ENCODE results near the gene CCDC195. TPM values are rescaled to one million over a fixed set of nuclear protein-coding genes. Genes with fewer than 3 reads are reported as not detected.

The CCDC195 gene
- polyA plus RNA-seq, 1 donor (not counting 4 experiments of a cell fraction or from before 2014, with no cell fraction given), result not detected

- no peak for FAIRE-seq
Measured at GRCh38 chr2:224709301-224709700, 6.9 kb downstream of the CCDC195 start.

GRCh38 chr2:224694502-224694901 lies 21.7 kb downstream of the CCDC195 start:
- H3K36me3 ChIP-seq (ENCODE audit: control insufficient read depth in 2 of 2, extremely low read depth in 1 of 2, insufficient read depth in 2 of 2, low read length in 2 of 2), result no peaks in the 10 kb centered on the region
- dilution Hi-C loops (cut with MboI; ENCODE audit: extremely low pct_ligation_motif_present, low sequenced_read_pairs), result no loop called here
- H3K4me2 ChIP-seq (ENCODE audit: control insufficient read depth, extremely low read depth, insufficient read depth, low read depth, low read length), result no peak overlapping the region
- no peaks in the 10 kb centered on the region for H3K9me1 ChIP-seq (ENCODE audit: control insufficient read depth, extremely low read depth, insufficient read depth, low read length)
- H3K27me3 ChIP-seq (ENCODE audit: control insufficient read depth, extremely low read depth, insufficient read depth, low read length), result no peaks in the 10 kb centered on the region
- H4K20me1 ChIP-seq (ENCODE audit: control insufficient read depth, extremely low read depth, insufficient read depth, low read length), result no peaks in the 10 kb centered on the region
- H3K9me3 ChIP-seq (ENCODE audit: control insufficient read depth, low read depth, low read length), result no peaks in the 10 kb centered on the region
- no peak overlapping the region for H3K9ac ChIP-seq (ENCODE audit: control insufficient read depth, extremely low read depth, insufficient read depth, low read length)
- H2AFZ ChIP-seq (ENCODE audit: control insufficient read depth, low read length), result no peak overlapping the region
- DNase-seq (ENCODE audit: low read depth, low spot score) (no peak), FAIRE-seq (no peak)
- H3K4me1 ChIP-seq (ENCODE audit: control insufficient read depth, extremely low read depth, insufficient read depth, low read length), result no peaks in the 10 kb centered on the region
- H3K27ac ChIP-seq (ENCODE audit: control insufficient read depth, insufficient read depth, low read length), result no peak overlapping the region
- H3K4me3 ChIP-seq (ENCODE audit: control insufficient read depth in 2 of 3, extremely low read depth in 1 of 3, insufficient read depth in 2 of 3, low read depth in 1 of 3, low read length in 3 of 3), result no peak overlapping the region
- TF ChIP-seq EZH2 (IDR thresholded peaks at IDR 0.05; ENCODE audit: low read length) (no peak), CTCF (optimal IDR thresholded peaks at IDR 0.05 in 1 of 3, IDR thresholded peaks at IDR 0.05 in 1 of 3, conservative IDR thresholded peaks at IDR 0.05 in 1 of 3; ENCODE audit: extremely low read depth in 1 of 3, insufficient read depth in 2 of 3, low read length in 3 of 3) (no peak)
- no peaks in the 10 kb centered on the region for H3K79me2 ChIP-seq (ENCODE audit: control insufficient read depth, insufficient read depth, low read length)

More at GRCh38 chr2:224709301-224709700, 6.9 kb downstream of the CCDC195 start:
- Histone ChIP-seq H3K27ac (ENCODE audit: control insufficient read depth, insufficient read depth, low read length) (no peak overlapping the region), H3K79me2 (ENCODE audit: control insufficient read depth, insufficient read depth, low read length) (no peaks in the 10 kb centered on the region), H3K9me1 (ENCODE audit: control insufficient read depth, extremely low read depth, insufficient read depth, low read length) (no peaks in the 10 kb centered on the region), H3K27me3 (ENCODE audit: control insufficient read depth, extremely low read depth, insufficient read depth, low read length) (no peaks in the 10 kb centered on the region), H3K36me3 (ENCODE audit: control insufficient read depth in 2 of 2, extremely low read depth in 1 of 2, insufficient read depth in 2 of 2, low read length in 2 of 2) (no peaks in the 10 kb centered on the region), H3K4me2 (ENCODE audit: control insufficient read depth, extremely low read depth, insufficient read depth, low read depth, low read length) (no peak overlapping the region), H3K4me1 (ENCODE audit: control insufficient read depth, extremely low read depth, insufficient read depth, low read length) (no peaks in the 10 kb centered on the region), H4K20me1 (ENCODE audit: control insufficient read depth, extremely low read depth, insufficient read depth, low read length) (no peaks in the 10 kb centered on the region), H3K9me3 (ENCODE audit: control insufficient read depth, low read depth, low read length) (no peaks in the 10 kb centered on the region), H3K4me3 (ENCODE audit: control insufficient read depth in 2 of 3, extremely low read depth in 1 of 3, insufficient read depth in 2 of 3, low read depth in 1 of 3, low read length in 3 of 3) (no peak overlapping the region), H3K9ac (ENCODE audit: control insufficient read depth, extremely low read depth, insufficient read depth, low read length) (no peak overlapping the region), H2AFZ (ENCODE audit: control insufficient read depth, low read length) (no peak overlapping the region)
- dilution Hi-C loops (cut with MboI; ENCODE audit: extremely low pct_ligation_motif_present, low sequenced_read_pairs), result no loop called here
- DNase-seq (ENCODE audit: low read depth, low spot score), result no peak
- no peak for TF ChIP-seq CTCF (optimal IDR thresholded peaks at IDR 0.05 in 1 of 3, IDR thresholded peaks at IDR 0.05 in 1 of 3, conservative IDR thresholded peaks at IDR 0.05 in 1 of 3; ENCODE audit: extremely low read depth in 1 of 3, insufficient read depth in 2 of 3, low read length in 3 of 3)
